ENCODE results near the gene UNC13C.

UNC13C gene

DNA sequence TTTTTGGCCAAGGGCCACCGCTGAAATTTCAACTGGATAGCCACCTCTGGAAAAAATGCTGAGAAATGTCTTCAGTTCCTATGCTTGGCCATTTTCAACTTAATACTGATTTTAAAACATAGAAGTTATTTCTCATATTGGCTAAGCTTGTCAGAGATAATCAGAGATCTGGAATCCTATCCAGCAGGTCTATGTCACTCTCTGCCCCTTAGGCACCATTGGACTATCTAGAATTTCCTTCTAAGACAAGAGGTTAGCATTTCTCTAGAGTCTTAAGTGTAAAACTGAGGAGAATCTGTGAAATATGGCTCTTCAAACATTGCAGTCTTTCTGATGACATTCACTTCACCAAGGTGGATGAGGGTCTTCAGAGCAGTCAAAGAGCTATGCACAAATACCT lies 597.3 kb downstream of the UNC13C start:
- DNase-seq = no peak

DNA sequence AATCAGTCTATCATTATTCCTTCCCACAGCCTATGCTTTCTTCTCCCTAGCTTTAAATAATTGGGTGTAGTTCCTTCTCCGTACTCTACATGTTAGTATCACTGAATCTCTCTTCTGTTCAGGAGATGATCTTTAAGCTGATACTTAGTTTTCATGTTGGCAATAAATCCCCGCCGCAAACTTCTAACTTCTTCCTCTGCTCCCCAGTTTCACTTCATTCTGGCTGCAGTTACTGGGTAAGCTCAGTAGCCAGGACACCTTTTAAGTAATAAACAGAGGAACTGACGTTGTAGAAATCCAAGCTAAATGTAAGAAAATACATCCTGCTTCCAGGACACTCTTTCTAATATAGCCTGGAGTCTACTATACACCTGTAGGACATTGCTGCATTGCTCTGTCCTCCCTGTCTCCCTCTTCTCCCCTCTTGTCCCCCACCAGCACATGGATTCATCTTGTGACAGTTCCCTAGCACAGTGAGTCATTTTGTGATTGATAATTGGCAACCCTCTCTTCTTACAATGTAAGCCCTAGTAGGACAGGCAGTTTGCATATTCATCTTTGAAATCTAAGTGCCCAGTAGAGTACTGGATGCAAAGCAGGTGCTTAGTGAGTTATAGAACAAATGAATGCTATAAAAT lies 598.2 kb downstream of the UNC13C start:
- DNase-seq = no peak

DNA sequence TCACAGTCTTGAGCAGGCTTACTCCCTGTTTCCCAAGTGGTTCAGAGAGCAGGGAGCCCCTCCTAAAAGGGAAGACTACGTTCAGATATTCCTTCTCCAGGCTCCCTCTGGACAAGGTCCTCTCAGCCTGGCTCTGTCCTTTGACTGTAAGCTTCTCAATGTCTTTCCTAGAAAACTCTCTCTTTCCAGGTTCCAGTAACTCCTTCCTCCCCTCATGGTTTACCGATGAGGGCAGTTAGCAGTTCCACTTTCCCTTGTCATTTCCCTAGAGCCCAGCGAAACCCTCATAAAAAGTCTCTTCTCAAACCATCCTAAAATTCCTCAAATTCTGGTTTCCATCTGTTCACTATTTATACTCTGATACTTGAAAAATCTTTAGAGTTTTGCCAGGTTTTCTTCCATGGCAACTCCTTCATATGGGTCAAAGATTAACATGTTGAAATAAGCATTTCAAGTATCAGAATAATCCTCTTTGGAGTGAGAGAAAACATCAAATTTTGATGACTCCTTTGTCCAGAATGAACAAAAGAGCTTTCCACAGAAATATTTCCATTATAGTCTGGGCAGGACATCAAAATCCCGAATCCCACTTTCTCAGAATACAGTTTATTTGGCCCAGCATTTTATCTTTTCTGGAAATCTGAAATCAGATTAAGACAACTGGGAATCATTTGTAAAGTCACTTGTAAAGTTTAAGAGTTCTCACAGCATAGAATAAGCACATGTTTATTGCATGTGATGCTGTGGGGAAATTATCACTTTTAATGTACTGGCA lies 599.4 kb downstream of the UNC13C start:
- no peak for DNase-seq

- DNase-seq = no peak
Observed at GRCh38 chr15:54579855-54580254, 601.6 kb downstream of the UNC13C start.

DNA sequence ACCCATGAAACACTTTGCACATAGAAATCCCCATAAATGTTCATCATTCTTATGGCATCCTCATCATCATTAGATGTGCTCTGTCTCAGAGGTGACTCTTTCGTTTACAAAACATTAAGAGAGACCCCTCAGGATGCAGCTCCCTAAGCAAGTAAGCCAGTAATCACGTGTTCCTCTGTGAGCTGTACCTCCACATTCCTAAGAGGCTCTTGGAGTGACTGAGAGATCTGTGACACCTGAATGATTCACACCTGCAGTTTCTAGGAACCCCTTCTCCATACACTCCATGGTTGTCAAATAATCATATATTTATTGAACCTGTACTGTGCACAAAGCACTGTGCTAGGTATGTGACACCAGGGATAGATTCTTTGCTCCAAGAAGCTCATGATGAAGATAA lies 602.4 kb downstream of the UNC13C start:
- no peak for DNase-seq

GRCh38 chr15:54582863-54583643 lies 604.8 kb downstream of the UNC13C start:
- DNase-seq = no peak

GRCh38 chr15:54585063-54585462 lies 606.8 kb downstream of the UNC13C start:
- no peak for DNase-seq

DNA sequence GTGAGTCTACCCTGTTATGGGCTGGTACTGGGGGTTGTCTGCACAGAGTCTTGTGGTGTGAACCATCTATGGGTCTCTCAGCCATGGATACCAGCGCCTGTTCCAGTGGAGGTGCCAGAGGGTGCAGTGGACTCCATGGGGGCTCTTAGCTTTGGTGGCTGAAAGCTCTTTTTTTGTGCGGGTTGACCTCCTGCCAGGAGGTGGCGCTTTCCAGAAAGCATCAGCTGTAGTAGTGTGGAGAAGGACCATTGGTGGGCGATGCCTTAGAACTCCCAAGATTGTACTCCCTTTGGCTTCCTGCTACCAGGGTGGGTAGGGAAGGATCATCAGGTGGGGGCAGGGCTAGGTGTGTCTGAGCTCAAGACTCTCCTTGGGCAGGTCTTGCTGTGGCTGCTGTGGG lies 615.9 kb downstream of the UNC13C start:
- no peak for DNase-seq

GRCh38 chr15:54599386-54599785 lies 621.1 kb downstream of the UNC13C start:
- no peak for DNase-seq

DNA sequence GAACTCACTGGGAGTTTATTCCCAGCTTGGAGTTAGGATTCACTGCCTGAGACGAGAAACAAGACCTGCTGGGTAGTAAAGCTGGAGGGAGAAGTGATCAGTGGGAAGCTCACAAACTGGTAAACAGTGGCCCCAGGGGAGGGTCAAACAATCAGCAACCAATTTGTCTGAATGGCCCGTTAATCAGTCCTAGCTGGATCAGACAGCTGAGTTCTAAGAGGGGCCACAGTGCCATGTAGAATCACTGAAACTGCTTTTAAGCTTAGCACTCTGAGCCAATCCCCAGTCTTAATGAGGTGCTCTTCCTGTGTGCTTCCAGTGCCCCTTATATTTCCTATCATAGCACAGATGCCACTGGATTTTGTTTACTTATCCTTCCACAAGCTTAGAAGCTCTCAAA lies 626.8 kb downstream of the UNC13C start:
- no peak for DNase-seq

DNA sequence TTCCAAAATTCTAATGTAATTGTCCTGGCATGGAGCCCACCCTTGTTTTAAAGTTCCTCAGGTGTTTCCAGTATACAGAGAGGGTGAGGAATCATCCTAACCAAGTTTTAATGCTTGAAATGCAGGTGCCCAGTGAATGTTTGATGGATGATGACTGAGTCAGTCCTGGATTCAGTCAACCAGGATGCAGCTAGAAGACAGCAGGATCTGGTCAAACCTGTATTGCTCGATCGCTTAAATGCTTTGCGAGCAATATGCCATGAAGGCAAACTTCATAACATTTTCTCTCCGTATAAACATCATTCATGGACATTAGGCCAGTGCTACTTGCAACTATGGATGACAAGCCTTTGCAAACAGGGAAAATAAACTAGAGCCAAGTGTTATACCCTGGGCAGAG lies 627.3 kb downstream of the UNC13C start:
- no peak for DNase-seq

- no peak for DNase-seq
Observed at GRCh38 chr15:54608876-54609835, 630.9 kb downstream of the UNC13C start.

DNA sequence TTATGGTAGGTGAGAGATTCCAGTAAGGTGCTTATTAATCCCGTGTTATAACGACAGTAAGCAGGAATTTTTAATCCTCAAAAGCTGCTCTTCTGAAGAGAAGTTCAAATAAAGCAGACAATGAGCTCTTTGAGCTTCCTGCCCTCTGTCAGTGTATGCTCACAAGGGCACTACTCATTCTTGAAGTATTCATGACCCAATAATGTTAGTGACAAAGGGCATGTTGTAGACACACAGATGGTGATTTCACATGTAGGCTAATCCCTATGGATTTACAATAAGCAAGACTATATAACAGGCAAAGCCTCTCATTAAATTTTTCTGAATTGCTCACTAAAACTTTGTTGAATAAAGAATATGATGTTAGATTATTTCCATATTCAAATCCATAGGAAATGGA lies 639.9 kb downstream of the UNC13C start:
- no peak for DNase-seq

DNA sequence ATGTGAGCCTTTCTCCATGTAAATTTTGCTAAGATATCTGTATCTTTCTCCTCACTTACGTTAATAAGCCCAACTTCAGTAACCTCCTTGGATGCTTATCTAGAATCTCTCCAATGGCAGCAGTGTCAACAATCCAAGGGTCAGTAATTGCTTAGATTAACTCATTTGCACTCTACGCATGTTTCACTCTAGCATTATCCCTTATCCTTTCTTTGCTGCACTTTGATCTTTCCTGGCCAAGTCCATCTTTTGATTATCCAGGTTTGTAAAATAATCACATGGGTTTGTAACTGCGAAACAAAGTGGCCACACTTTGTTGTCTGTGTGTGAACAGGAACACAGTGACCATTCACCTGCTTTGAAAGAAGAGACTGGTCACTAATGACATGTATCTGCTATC lies 640.9 kb downstream of the UNC13C start:
- no peak for DNase-seq

GRCh38 chr15:54620916-54621315 lies 642.7 kb downstream of the UNC13C start:
- DNase-seq = no peak

DNA sequence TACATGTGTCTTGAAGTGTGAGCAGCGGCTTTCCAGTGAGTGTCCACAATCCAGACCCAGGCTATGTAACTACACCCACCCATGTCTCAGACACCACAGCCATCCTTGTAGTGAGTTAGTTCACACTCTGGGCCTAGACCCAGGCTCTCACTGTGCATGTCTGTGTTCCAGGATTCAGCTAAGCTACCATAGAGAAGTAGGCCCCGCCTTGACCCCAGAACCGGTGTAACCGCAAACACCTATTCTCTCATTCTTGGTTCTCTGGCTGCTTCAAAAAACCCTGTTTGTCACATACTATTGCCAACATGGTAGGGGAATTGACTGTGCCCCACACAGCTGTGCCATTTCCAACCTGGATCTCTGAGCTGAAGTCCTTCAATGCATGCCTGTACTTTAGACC lies 657.9 kb downstream of the UNC13C start:
- no peak for DNase-seq

GRCh38 chr15:54638666-54639065 lies 660.4 kb downstream of the UNC13C start:
- no peak for DNase-seq

GRCh38 chr15:54640873-54641272 lies 662.6 kb downstream of the UNC13C start:
- DNase-seq = no peak

- DNase-seq = no peak
Observed at GRCh38 chr15:54644796-54645195, 666.6 kb downstream of the UNC13C start.

- DNase-seq = no peak
Observed at GRCh38 chr15:54659646-54660045, 681.4 kb downstream of the UNC13C start.

GRCh38 chr15:54660356-54660755 lies 682.1 kb downstream of the UNC13C start:
- no peak for DNase-seq

GRCh38 chr15:54675241-54675640 lies 697.0 kb downstream of the UNC13C start:
- DNase-seq = no peak

All from fibroblast of skin of back (primary cell).